Activated CD8-positive, alpha-beta memory T cell treated with anti-CD3 and anti-CD28 coated beads for 48 hours (primary cell): ENCODE measurements around the gene METAP1D.
A peak's percentile ranks its signal among the peaks of the same experiment; 100 is the strongest.

Source experiments
- DNase-seq, 3 experiments: peaks; one replicate each; pipeline ENCODE4 v3.0.0-alpha.2; 2020; ENCODE audit warnings: low read depth in 2 of 3, low spot score in 2 of 3

Gene METAP1D

DNA sequence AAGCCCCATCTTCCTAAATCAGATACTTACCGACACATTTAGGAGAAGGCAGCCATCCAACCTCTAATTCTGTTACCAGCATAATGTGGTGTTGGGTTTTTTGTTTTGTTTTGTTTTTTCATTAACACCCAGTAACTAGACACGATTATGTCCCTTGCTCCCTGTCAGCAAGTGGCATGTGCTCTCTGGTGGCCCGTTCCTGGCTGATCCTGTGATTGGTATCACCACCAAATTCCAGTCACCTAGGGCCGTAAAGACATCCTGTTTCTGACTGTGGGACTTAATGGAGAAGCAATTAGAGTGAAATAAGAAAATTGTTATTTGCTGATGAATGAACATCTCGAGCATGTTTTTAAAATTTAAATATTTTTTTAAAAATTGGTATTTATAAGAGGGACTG, 79.7 kb downstream of the METAP1D start:
- no peak for DNase-seq

DNA sequence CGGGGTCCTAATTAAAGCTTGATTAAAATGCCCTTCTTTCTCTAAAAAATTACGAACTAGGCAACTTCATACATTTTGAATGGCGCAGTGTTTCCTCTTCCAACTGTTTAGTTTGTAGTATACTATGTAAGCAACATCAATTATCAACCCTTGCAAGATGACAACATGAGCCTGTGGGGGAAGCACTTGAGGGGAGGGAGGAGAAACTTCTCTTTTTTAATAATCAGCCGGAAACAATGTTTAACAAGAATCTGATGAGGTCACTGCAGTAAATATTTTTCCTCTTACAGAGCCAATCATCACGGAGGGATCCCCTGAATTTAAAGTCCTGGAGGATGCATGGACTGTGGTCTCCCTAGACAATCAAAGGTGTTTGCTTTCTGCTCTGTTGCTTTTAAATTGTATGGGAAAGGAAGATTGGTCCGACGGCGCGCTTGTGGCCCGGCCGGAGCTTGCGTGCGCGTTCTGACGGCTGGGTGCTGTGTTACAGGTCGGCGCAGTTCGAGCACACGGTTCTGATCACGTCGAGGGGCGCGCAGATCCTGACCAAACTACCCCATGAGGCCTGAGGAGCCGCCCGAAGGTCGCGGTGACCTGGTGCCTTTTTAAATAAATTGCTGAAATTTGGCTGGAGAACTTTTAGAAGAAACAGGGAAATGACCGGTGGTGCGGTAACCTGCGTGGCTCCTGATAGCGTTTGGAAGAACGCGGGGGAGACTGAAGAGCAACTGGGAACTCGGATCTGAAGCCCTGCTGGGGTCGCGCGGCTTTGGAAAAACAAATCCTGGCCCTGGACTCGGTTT, 80.3 kb downstream of the METAP1D start:
- no peak for DNase-seq

DNA sequence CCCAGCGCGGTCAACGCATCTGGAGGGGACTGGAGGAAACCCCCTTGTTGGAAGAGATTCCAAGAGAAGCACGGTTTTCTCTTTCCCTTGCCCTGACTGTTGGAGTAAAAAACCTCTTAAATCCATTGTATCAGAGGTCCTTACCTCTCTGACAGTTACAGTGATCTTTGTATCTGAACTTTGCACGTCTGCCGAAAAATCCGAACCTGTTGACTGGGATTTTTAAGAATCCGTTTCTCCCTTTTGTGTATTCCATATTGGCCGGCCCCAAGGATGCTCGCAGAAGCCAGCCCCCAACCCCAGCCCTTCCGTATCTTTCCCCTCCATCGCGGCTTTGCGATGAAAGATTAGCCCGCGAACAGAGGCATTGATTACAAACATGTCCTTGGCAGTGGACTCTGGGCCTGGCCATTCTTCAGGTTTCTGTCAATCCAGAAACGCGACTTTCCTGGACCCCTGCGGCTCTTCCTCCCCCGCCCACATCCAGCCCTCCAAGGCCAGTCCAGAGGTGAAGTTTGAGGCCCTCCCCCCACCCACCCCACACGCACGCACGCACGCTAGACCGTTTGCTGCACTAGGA, 81.0 kb downstream of the METAP1D start:
- no peak for DNase-seq

DNA sequence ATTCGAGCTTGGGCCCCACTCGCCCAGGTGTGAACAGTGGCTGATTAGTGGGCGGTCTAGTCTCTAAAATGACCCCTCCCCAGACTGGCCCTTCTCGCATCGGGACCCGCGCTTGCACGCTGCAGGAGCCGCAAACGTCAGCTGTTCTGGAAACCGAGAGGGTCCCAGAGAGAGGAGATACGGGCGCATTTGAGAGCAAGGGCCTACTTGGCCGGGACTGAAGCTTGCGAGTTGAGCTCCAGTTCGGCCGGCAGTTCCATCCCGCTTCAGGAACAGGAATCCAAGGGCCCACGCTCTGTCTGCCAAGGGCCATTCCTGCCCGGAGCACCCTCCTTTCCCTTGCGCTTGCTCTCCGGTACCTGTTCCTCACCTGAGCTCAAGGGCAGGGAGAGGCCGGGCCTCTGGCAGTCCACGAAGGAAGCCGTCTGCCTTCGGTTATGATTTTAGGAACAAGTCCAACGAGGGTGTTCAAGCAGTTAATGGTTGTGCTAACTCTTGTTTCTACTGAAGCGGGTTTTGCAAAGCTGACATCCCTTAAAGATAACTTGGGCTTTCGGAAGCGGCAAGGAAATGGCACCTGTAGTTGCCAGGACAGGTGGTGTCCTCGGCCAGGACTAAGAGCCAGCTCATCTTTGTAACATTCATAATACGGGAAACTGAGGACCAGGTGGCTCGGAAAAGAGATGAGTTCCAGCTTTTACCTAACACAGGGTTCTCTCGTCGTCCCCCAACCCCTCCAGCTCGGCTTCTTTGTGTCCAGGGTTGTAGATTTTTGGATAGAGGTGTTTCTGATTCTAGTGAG, 81.7 kb downstream of the METAP1D start:
- no peak for DNase-seq

DNA sequence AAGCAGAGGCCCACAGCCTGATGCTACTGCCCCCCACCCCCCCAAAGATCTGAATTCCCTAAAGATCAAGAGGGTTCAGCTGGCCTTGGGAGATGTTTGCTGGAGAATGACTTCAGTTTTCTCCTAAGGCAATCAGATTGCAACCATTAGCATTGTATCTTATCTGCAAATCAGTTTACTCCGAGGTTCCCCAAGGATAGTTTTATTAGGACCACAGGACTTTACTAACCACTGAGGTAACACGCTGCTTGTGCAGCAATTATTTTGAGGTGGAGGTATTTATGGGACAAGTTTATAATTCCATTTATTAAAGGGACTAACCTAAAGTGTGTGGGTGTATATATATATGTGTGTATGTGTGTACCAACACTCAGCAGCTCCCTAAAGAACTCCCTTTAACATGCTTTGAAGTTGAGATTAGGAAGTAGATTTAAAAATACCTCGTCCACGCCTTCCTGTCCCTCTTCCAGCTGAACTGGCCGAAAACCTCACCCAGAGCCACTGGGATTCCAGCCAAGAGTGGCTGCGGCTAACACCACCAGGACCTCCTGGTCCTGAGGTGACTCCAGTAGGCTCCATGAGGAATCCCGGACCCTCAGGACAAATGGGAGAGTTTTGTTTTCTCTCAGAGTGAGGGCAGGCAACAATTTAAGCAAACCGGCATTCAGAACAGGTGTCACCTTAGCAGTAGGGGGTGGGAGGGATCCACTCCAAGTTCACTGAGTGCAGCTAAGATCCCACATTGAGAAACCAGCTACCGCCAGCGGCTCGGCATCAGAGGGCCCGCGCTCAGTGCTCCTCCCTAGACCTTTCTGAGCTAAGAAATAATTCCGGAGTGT, 82.6 kb downstream of the METAP1D start:
- DNase-seq: no peak

DNA sequence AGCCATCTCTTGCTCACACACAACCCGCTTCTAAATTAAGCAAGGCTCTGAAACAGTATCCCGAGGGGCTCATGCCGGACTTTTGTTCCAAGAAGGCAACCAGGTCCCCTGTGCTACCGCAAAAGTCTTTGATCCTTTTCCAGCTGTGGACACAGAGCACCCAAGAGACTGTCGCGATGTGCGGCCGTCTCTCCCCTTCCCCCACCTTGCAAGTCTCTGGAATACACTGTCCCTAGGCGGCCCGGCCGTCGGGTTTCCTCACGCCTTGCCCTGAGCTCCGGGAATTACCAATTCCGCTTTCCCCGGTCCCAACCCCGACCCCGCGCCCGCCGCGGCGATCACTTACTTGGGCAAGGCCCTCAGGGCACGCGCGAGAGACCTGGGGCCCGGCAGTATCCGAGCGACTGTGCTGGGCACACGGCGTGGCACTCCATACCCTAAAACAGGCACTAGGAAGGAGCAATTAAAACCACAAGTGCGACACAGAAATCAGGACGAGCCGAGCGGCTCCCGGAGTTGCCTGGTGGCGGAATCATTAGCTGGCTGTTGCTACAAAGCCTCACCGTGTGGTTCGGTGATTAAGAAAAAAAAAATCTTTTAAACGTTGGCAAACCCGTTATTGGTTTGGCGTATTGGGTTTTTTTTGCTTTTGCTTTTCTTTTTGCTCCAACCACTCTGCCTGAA, 83.3 kb downstream of the METAP1D start:
- peak in 1 of 3 experiments; percentile 6 for DNase-seq

DNA sequence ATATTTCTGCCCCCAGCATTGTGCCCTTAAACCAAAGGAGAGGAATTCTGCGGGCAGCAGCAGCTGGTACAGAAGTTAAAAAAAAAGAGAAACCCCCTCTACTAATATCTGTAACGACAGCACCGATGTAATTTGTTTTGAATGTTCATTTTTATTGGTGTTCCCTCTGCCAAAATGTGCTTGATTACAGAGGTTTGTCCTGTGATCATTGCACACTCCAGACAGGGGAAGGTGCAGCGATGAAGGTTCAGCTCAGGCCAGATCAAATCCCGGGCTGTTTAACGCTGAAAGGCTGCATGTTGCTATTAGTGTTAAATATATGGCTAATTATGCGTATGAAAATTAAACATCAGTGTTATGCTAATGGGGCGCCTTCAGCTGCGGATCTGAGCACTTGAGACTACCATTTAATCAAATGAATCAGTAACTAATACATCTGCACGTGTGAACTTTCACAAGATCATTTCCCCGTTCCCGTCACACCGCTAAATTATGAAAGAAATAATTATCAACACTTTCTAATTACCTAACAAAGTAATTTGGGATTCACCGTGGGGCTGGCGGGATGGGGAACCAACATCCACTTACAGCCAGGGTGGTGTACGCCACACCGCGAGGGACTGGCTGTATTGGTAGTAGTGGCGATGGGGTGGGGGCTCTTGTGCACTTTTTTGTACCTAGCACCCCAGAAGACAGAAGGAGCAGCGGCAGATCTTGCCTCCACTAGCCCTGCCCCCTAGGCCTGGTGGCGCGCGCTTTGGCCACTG, 84.1 kb downstream of the METAP1D start:
- no peak for DNase-seq

DNA sequence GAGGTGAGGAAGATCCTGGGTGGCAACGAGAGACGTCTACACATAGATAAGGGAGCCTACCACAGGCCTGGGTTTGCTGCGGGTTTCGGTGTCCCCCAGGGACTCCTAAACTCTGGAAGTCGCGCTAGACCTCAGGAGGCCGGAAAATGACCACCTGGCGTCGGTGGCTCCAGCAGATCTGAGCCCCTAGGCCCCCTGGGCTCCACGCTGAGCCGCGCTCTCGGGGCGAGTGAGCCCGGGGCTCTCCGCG, 84.6 kb downstream of the METAP1D start:
- DNase-seq: no peak

DNA sequence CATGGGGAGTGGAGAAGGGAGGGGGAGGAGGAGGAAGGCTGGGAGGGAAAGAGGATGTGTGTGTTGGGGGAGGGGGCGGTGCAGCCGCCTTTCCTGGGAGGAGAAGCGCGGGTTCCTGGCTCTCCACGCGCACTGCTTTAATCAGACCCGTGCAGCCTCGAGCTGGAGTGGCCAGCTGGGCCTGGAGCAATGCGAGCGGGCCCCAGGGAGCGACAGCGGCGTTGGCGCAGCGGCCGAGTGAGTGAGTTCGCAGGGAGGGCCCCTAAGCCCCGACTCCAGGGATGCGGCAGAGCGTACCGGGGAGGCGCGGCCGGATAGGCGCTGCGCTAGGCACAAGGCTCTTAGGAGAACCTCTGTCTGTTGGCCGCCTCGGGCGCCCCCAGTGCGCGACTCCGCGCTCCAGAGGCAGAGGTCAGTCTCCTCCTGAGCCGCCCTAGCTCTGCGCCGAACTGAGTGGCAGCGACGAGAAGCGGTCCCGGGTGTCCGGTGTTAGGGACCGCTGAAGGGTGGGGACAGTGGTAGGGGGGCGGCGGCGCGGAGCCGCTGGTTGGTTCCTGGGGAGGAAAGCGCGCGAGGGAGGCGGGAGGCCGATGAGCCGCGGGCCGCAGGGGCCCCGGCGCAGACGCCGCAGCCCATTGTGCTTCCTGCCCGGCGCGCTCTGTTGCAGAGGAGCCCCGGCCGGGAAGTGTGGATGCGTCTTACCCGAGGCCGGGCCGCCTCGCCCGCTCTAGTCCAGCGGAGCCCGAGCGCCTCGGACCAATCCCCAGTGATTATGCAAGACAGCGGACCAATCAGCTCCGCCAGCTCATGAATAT, 85.1 kb downstream of the METAP1D start:
- peak in 1 of 3 experiments; percentile 21 for DNase-seq

DNA sequence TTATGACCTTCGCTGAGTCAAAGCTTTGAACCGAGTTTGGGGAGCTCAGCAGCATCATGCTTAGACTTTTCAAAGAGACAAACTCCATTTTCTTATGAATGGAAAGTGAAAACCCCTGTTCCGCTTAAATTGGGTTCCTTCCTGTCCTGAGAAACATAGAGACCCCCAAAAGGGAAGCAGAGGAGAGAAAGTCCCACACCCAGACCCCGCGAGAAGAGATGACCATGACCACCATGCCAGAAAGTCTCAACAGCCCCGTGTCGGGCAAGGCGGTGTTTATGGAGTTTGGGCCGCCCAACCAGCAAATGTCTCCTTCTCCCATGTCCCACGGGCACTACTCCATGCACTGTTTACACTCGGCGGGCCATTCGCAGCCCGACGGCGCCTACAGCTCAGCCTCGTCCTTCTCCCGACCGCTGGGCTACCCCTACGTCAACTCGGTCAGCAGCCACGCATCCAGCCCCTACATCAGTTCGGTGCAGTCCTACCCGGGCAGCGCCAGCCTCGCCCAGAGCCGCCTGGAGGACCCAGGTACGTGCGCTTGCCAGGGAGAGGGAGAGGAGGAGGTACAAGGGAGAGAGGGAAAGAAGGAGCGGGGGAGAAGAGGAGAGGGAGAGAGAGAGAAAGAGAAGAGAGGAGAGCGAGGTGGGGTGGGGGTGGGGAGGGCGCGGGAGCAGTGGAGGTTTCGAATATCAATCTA, 85.9 kb downstream of the METAP1D start, which contains the start of gene DLX1:
DLX1 (plus strand) TSS at position 48 of the 700 bp plus-strand sequence; CDS start at position 219, 171 bp downstream.
- DNase-seq: no peak

DNA sequence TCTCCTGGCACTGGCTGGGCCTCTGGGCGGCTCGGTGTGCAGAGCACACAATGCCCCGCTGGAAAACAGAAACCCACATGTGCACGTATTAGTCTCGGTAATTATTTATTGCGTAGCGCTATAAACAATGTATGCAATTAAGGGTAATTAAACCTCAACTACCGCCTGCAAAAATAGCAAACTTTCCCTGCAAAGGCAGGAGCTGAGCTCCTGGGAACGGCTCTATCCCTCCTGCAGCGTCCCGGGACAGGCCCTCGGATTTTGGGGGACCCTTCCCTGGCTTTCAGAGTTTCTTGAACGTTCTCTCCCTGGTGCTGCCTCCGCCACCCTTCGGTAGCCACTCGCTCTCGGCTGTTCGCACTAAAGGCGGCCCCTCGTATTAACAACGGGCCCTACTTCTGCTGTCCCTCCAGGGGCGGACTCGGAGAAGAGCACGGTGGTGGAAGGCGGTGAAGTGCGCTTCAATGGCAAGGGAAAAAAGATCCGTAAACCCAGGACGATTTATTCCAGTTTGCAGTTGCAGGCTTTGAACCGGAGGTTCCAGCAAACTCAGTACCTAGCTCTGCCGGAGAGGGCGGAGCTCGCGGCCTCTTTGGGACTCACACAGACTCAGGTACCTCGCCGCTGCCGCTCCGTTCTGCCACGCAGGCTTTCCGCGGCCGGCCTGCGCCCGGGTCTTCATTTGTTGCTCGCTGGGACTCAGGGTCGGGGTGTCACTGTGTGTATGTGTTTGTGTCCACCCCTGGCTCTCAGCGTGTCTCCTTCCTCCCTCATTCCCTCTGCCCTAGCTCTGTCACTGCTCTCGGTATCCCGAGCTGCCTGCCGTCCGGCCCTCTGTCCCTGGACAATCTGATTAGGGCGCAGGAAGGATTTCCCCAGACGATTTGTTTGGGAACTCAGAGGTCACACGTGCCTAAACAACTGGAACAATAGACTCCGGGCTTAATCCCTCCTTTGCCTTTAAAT, 86.8 kb downstream of the METAP1D start:
- peak in 1 of 3 experiments; percentile 24 for DNase-seq

DNA sequence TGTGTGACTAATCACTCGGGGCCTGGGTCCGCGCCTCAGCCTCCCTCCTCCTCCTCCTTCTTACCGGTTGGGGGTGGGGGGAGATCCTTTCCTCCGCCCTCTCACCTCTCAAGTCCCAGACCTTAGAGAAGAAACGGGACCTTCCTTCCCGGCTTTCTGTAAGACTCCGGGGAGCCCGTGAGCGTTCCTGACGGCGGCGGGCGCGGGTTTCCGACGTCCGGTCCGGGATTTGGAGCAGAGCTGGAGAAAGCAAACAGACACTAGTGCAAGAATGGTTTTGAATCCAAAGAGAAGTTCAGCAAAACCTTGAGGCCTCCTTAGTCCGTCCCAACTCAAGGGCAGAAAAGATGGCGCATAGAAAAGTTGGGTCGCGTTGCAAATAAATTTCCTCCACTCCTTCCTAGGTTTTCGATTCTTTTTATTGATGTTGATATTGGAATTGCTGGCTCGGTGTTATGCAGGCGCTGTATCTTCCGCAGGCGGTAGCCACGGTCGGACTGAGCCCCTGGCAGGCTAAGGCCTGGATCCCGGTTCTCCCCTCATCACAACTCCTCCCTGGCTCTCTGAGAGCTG, 87.5 kb downstream of the METAP1D start:
- DNase-seq: no peak

DNA sequence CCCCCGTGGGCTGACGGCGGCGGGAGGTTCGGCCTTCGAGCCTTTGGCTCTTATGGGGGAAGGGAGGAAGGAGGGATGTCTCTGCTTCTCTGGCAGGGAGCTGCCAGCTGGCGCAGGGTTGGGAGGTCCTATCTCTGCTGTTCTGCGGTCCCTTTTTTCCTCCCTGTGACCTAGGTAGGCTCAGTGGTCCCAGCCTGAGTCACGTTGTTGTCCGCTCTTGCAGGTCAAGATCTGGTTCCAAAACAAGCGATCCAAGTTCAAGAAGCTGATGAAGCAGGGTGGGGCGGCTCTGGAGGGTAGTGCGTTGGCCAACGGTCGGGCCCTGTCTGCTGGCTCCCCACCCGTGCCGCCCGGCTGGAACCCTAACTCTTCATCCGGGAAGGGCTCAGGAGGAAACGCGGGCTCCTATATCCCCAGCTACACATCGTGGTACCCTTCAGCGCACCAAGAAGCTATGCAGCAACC, 88.1 kb downstream of the METAP1D start:
- DNase-seq: no peak

DNA sequence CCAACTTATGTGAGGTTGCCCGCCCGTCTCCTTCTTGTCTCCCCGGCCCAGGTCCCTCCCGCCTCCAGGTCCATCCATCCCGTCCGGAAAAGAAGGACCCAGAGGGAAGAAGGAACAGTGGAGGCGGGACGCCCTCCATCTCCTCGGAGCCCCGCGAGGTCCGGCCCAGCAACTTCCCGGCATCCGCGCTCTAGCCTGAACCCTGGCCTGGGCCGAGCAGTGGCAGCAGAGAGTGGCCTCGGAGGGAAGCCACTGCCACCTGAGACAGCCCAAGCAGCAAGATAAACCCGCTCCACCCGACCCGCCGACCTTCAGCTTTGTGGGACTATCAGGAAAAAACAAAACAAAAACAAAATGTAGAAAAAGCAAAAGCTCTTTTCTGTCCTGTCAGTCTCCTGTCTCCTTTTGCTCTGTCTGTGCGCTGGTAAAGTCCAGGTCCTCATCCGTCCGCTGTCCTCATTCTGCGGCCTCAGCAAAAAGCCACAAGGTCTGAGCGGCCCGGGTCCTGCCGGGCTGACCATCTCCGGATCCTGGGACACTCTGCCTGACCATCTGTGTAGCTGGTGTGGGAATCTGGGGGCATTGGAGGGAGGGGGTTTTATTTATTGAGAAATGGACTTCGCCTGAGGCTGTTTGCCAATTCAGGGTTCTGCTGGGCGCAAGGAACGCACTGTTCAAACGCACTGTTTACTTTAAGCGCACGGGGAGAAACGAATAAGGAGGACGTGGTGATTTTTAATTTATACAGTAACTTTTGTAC, 88.7 kb downstream of the METAP1D start:
- DNase-seq: no peak

DNA sequence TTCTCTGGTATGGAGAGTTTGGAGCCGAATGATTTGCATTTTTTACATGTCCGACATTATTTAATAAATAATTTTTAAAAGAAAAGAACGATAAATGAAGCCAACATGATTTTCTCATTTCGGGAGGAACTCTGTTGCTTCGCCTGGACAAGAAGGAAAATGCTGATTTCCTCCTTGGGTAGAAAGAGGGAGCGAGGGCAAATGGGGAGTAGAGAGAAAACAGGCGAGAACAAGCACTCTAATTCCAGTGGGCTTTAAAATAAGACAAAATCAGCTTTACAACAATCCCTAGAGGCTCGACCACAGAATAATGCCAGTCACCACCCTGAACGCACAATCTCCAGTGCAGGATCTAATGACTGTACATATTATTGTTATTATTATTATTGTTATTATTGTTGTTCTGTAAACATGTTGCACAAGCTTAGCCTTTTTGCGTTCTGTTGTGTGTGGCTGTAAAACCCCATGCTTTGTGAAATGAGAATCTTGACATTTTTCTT, 89.3 kb downstream of the METAP1D start:
- no peak for DNase-seq

DNA sequence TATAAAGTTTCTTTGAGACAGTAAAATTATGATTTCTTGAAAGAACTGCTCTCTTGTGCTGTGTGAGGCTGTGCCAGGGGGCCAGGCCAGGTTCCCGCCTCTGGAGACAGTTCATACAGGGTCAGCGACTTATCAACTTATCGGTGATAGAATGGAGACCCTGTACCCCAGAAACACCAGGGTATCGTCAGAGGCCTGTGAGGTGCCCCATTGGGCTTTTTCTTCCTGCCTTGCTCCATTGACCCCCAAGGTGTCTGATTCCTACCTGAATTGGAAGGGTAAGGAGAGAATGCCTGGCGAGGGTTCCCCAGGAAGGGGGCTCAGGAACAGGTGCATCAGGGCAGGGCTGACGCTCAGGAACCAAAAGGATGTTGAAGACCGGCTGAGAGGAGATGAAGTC, 89.9 kb downstream of the METAP1D start:
- DNase-seq: no peak
